Spleen (tissue), 7 donors: ENCODE results near the gene MYO6.

Experiments
- POLR2A ChIP-seq, 3 donors: fragments of 450-650 bp; IDR thresholded peaks; one replicate each; pipeline ENCODE4 v1.5.1; 2017; ENCODE audit warnings: antibody characterized with exemption in 3 of 3, mild to moderate bottlenecking in 1 of 3
- TF ChIP-seq, protein P1 (sequence below), 11 experiments: fragments of 200-600 bp in 7 of 11; fragments of 450-650 bp in 4 of 11; sonication (generic) in 4 of 11; IDR thresholded peaks in 8 of 11; conservative IDR thresholded peaks in 3 of 11; 1 replicate in 7 of 11; 2 replicates in 4 of 11; pipeline versions ENCODE4 v1.4.0 to v1.8.0; 2016 to 2021; ENCODE audit warnings: antibody characterized with exemption in 11 of 11, inconsistent platforms in 4 of 11, mild to moderate bottlenecking in 1 of 11
- donor health status: DM: no; HTN: no; CAD: no; lungs with moderate emphysema.
- donor health status: DM: no; HTN: no; CAD: no.
- donor health status: DM: no; HTN: no; CAD: no.

DNA sequence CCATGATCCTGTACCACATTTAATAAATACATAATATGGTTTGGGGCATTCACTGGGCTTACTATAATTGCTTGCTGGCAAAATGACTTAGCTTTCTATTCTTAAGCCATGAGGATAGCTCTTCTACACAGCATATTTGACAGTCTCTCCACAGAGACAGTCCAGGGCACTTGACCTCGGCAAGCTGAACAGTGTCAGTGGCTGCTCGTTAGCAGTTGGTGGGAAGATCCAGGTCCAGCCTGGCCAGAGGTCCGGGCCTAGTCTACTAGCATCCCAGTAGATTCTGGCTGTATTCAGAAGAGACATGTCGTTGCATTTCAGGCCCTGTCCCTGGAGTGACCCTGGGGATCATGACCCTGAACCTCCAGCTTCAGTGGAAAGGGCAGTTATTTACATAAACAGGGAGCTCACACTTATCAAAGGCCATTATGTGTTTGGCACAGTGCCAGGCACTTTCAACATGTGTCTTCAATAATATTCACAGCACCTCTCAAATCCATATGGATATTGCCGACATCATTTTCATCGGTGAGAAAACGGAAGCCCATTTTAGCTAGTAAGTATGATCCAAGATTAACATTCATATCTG lies 184.4 kb downstream of the MYO6 start:
- TF ChIP-seq, protein P1, sequence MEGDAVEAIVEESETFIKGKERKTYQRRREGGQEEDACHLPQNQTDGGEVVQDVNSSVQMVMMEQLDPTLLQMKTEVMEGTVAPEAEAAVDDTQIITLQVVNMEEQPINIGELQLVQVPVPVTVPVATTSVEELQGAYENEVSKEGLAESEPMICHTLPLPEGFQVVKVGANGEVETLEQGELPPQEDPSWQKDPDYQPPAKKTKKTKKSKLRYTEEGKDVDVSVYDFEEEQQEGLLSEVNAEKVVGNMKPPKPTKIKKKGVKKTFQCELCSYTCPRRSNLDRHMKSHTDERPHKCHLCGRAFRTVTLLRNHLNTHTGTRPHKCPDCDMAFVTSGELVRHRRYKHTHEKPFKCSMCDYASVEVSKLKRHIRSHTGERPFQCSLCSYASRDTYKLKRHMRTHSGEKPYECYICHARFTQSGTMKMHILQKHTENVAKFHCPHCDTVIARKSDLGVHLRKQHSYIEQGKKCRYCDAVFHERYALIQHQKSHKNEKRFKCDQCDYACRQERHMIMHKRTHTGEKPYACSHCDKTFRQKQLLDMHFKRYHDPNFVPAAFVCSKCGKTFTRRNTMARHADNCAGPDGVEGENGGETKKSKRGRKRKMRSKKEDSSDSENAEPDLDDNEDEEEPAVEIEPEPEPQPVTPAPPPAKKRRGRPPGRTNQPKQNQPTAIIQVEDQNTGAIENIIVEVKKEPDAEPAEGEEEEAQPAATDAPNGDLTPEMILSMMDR (IDR thresholded peaks at IDR 0.05 in 8 of 11, conservative IDR thresholded peaks at IDR 0.05 in 3 of 11), result no peak
- TF ChIP-seq POLR2A (IDR thresholded peaks at IDR 0.05), result no peak
